Tibial nerve (tissue), 4 donors: ENCODE measurements around the gene USO1.

Experiments
- CTCF ChIP-seq, 5 experiments: fragments of 200-600 bp in 3 of 5; fragments of 450-650 bp in 2 of 5; sonication (generic) in 3 of 5; IDR thresholded peaks; one replicate each; pipeline ENCODE4 v1.5.1; 2016 to 2019; ENCODE audit warnings: antibody characterized with exemption in 5 of 5, mild to moderate bottlenecking in 3 of 5, moderate library complexity in 2 of 5
- EP300 ChIP-seq, 2 donors: sonication (generic); formaldehyde crosslinking; IDR thresholded peaks; one replicate each; pipeline ENCODE4 v1.6.1; 2017; ENCODE audit warnings: antibody characterized with exemption in 2 of 2, mild to moderate bottlenecking in 1 of 2
- POLR2A ChIP-seq, 2 donors: fragments of 450-650 bp; IDR thresholded peaks; one replicate each; pipeline ENCODE4 v1.6.1; 2017; ENCODE audit warnings: antibody characterized with exemption in 2 of 2, mild to moderate bottlenecking in 2 of 2, moderate library complexity in 2 of 2

- TF ChIP-seq CTCF (IDR thresholded peaks at IDR 0.05) (no peak), POLR2A (IDR thresholded peaks at IDR 0.05) (no peak), EP300 (IDR thresholded peaks at IDR 0.05) (no peak)
Measured at GRCh38 chr4:75821216-75821615, 96.8 kb downstream of the USO1 start.
